ENCODE data around the gene KIF3B. TPM values are rescaled to one million over a fixed set of nuclear protein-coding genes. Genes with fewer than 3 reads are reported as not detected.

The KIF3B gene
- total and polyA plus RNA-seq, 2 of the 13 experiments (the other 11 are each of a cell fraction or from before 2014, with no cell fraction given) = 23.6 to 28.8 TPM

GRCh38 chr20:32244150-32244823 lies 33.2 kb upstream of the KIF3B start (continued):
- TF ChIP-seq, protein P1, sequence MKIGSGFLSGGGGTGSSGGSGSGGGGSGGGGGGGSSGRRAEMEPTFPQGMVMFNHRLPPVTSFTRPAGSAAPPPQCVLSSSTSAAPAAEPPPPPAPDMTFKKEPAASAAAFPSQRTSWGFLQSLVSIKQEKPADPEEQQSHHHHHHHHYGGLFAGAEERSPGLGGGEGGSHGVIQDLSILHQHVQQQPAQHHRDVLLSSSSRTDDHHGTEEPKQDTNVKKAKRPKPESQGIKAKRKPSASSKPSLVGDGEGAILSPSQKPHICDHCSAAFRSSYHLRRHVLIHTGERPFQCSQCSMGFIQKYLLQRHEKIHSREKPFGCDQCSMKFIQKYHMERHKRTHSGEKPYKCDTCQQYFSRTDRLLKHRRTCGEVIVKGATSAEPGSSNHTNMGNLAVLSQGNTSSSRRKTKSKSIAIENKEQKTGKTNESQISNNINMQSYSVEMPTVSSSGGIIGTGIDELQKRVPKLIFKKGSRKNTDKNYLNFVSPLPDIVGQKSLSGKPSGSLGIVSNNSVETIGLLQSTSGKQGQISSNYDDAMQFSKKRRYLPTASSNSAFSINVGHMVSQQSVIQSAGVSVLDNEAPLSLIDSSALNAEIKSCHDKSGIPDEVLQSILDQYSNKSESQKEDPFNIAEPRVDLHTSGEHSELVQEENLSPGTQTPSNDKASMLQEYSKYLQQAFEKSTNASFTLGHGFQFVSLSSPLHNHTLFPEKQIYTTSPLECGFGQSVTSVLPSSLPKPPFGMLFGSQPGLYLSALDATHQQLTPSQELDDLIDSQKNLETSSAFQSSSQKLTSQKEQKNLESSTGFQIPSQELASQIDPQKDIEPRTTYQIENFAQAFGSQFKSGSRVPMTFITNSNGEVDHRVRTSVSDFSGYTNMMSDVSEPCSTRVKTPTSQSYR (CRISPR knock-in tag; IDR thresholded peaks at IDR 0.05; ENCODE audit: borderline replicate concordance) = no peak
- no peak for TF ChIP-seq CENPT (CRISPR knock-in tag; IDR thresholded peaks at IDR 0.05; ENCODE audit: low read depth)
- TF ChIP-seq ZNF816 (CRISPR knock-in tag; IDR thresholded peaks at IDR 0.05; ENCODE audit: borderline replicate concordance) = no peak
- TF ChIP-seq IKZF1 (IDR thresholded peaks at IDR 0.05) = no peak
- TF ChIP-seq HNF4G (IDR thresholded peaks at IDR 0.05; ENCODE audit: borderline replicate concordance, low read depth, low read length) = peak; percentile 60; the same call in 1 of the 2 replicates
- TF ChIP-seq HNF4G (CRISPR knock-in tag; IDR thresholded peaks at IDR 0.05; ENCODE audit: borderline replicate concordance, low read depth) = no peak
- TF ChIP-seq TFAP4 (IDR thresholded peaks at IDR 0.05; ENCODE audit: borderline replicate concordance, low read depth) = peak; percentile 28; the same call in 1 of the 2 replicates
- no peak for TF ChIP-seq SOX5 (CRISPR knock-in tag; IDR thresholded peaks at IDR 0.05; ENCODE audit: borderline replicate concordance)
- 0 out of 2 replicates have a peak, but pooled peaks have one; percentile 46 for TF ChIP-seq TGIF2 (CRISPR knock-in tag; IDR thresholded peaks at IDR 0.05)
- TF ChIP-seq RARA (CRISPR knock-in tag; IDR thresholded peaks at IDR 0.05) = 0 out of 2 replicates have a peak, but pooled peaks have one; percentile 12
- no peak for TF ChIP-seq JUND (CRISPR knock-in tag; IDR thresholded peaks at IDR 0.05)
- no peak for TF ChIP-seq TRIM24 (CRISPR knock-in tag; IDR thresholded peaks at IDR 0.05)
- no peak for TF ChIP-seq ZNF180 (CRISPR knock-in tag; IDR thresholded peaks at IDR 0.05; ENCODE audit: borderline replicate concordance, low read depth)
- TF ChIP-seq THRA (CRISPR knock-in tag; IDR thresholded peaks at IDR 0.05; ENCODE audit: borderline replicate concordance) = peak; percentile 82; the same call in 1 of the 2 replicates
- TF ChIP-seq, protein P2, sequence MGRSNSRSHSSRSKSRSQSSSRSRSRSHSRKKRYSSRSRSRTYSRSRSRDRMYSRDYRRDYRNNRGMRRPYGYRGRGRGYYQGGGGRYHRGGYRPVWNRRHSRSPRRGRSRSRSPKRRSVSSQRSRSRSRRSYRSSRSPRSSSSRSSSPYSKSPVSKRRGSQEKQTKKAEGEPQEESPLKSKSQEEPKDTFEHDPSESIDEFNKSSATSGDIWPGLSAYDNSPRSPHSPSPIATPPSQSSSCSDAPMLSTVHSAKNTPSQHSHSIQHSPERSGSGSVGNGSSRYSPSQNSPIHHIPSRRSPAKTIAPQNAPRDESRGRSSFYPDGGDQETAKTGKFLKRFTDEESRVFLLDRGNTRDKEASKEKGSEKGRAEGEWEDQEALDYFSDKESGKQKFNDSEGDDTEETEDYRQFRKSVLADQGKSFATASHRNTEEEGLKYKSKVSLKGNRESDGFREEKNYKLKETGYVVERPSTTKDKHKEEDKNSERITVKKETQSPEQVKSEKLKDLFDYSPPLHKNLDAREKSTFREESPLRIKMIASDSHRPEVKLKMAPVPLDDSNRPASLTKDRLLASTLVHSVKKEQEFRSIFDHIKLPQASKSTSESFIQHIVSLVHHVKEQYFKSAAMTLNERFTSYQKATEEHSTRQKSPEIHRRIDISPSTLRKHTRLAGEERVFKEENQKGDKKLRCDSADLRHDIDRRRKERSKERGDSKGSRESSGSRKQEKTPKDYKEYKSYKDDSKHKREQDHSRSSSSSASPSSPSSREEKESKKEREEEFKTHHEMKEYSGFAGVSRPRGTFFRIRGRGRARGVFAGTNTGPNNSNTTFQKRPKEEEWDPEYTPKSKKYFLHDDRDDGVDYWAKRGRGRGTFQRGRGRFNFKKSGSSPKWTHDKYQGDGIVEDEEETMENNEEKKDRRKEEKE (IDR thresholded peaks at IDR 0.05) = no peak
- no peak for TF ChIP-seq NR2F6 (IDR thresholded peaks at IDR 0.05)
- TF ChIP-seq NR2F6 (CRISPR knock-in tag; IDR thresholded peaks at IDR 0.05) = peak; percentile 3; the same call in 1 of the 2 replicates
- TF ChIP-seq, protein P3, sequence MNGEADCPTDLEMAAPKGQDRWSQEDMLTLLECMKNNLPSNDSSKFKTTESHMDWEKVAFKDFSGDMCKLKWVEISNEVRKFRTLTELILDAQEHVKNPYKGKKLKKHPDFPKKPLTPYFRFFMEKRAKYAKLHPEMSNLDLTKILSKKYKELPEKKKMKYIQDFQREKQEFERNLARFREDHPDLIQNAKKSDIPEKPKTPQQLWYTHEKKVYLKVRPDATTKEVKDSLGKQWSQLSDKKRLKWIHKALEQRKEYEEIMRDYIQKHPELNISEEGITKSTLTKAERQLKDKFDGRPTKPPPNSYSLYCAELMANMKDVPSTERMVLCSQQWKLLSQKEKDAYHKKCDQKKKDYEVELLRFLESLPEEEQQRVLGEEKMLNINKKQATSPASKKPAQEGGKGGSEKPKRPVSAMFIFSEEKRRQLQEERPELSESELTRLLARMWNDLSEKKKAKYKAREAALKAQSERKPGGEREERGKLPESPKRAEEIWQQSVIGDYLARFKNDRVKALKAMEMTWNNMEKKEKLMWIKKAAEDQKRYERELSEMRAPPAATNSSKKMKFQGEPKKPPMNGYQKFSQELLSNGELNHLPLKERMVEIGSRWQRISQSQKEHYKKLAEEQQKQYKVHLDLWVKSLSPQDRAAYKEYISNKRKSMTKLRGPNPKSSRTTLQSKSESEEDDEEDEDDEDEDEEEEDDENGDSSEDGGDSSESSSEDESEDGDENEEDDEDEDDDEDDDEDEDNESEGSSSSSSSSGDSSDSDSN (CRISPR knock-in tag; IDR thresholded peaks at IDR 0.05) = no peak
- no peak for TF ChIP-seq PCBP2 (optimal IDR thresholded peaks at IDR 0.05; ENCODE audit: low read depth, low read length, poor library complexity, severe bottlenecking)
- TF ChIP-seq ZNF136 (CRISPR knock-in tag; IDR thresholded peaks at IDR 0.05; ENCODE audit: low read depth) = no peak
